Natural killer cell (primary cell): ENCODE measurements around the gene DLG1. TPM values are rescaled to one million over a fixed set of nuclear protein-coding genes. Genes with fewer than 3 reads are reported as not detected.

ENCODE experiments used
- ATAC-seq, 3 donors: fragments of 150-1000 bp in 2 of 3; fragments of 200-7000 bp in 1 of 3; cut with Tn5 transposase; 1 replicate in 1 of 3; 2 replicates in 2 of 3; pipeline ENCODE4 v1.10.0; 2021; ENCODE audit warnings: mild to moderate bottlenecking in 2 of 3, moderate library complexity in 2 of 3
- DNase-seq, 2 donors: peaks; one replicate each; pipeline versions ENCODE4 v3.0.0 to v3.0.0-alpha.2; 2013 to 2021; ENCODE audit warnings: mixed read lengths in 1 of 2
- H3K27ac ChIP-seq: one replicate; pipeline ENCODE4 v1.5.1; 2013; ENCODE audit warnings: mild to moderate bottlenecking, low read length
- H3K27me3 ChIP-seq: one replicate; pipeline ENCODE4 v1.6.1; 2013; ENCODE audit warnings: low read length; ENCODE audit not compliant: control insufficient read depth, insufficient read depth
- H3K36me3 ChIP-seq: one replicate; pipeline ENCODE4 v1.6.1; 2013; ENCODE audit warnings: low read length; ENCODE audit not compliant: control insufficient read depth, insufficient read depth
- H3K4me1 ChIP-seq: one replicate; pipeline ENCODE4 v1.6.1; 2013; ENCODE audit warnings: low read length; ENCODE audit not compliant: control insufficient read depth, insufficient read depth
- H3K4me3 ChIP-seq: one replicate; pipeline ENCODE4 v1.5.1; 2013; ENCODE audit warnings: low read length
- H3K9me3 ChIP-seq: one replicate; pipeline ENCODE4 v1.6.1; 2013; ENCODE audit warnings: low read length; ENCODE audit not compliant: control insufficient read depth, insufficient read depth
- H3K27ac Mint-ChIP-seq, 2 donors: one replicate each; pipeline ENCODE4 v1.8.0; 2022; ENCODE audit warnings: mild to moderate bottlenecking in 2 of 2, mixed read lengths in 2 of 2, moderate library complexity in 1 of 2
- H3K27me3 Mint-ChIP-seq, 2 donors: one replicate each; pipeline ENCODE4 v1.8.0; 2022; ENCODE audit warnings: low read depth in 2 of 2, mixed read lengths in 2 of 2
- H3K36me3 Mint-ChIP-seq: one replicate; pipeline ENCODE4 v1.8.0; 2022; ENCODE audit warnings: mixed read lengths
- H3K4me1 Mint-ChIP-seq, 2 donors: one replicate each; pipeline ENCODE4 v1.8.0; 2022; ENCODE audit warnings: mixed read lengths in 2 of 2
- H3K4me3 Mint-ChIP-seq: one replicate; pipeline ENCODE4 v1.8.0; 2022; ENCODE audit warnings: mild to moderate bottlenecking, moderate library complexity, mixed read lengths
- H3K9me3 Mint-ChIP-seq, 2 donors: one replicate each; pipeline ENCODE4 v1.8.0; 2022; ENCODE audit warnings: mixed read lengths in 2 of 2
- WGBS: methylation state at CpG from one replicate; pipeline ENCODE4 v1.1.7; 2013; ENCODE audit warnings: missing lambda C conversion rate; ENCODE audit not compliant: insufficient coverage; 5-methylcytosine and 5-hydroxymethylcytosine counted together
- intact Hi-C: fragments of 100-400 bp; cut with micrococcal nuclease; formaldehyde crosslinking; loops from one replicate; pipeline ENCODE4 v1.14.2; 2022
- total RNA-seq, 4 donors: library from RNA; stranded (reverse); fragments of 120-200 nt in 1 of 4; gene quantifications; one replicate each; pipeline versions ENCODE4 v1.2.3 to v1.2.4, GENCODE V29; 2013 to 2022
- TF ChIP-seq, protein P1 (sequence below): fragments of 200-600 bp; IDR thresholded peaks from one replicate; pipeline ENCODE4 v1.8.0; 2022; ENCODE audit warnings: antibody characterized with exemption

The DLG1 gene
- total RNA-seq, 3 donors from 2014 or later (not counting 1 experiment from before 2014, with no cell fraction given), result 82.0 to 91.8 (median 89.0) TPM

- H3K4me1 ChIP-seq, result no peaks in the 10 kb centered on the region
- H3K9me3 Mint-ChIP-seq, result no peaks in the 10 kb centered on the region
These were observed 109.4 kb downstream of the DLG1 start for GRCh38 chr3:197188963-197189362.

DNA sequence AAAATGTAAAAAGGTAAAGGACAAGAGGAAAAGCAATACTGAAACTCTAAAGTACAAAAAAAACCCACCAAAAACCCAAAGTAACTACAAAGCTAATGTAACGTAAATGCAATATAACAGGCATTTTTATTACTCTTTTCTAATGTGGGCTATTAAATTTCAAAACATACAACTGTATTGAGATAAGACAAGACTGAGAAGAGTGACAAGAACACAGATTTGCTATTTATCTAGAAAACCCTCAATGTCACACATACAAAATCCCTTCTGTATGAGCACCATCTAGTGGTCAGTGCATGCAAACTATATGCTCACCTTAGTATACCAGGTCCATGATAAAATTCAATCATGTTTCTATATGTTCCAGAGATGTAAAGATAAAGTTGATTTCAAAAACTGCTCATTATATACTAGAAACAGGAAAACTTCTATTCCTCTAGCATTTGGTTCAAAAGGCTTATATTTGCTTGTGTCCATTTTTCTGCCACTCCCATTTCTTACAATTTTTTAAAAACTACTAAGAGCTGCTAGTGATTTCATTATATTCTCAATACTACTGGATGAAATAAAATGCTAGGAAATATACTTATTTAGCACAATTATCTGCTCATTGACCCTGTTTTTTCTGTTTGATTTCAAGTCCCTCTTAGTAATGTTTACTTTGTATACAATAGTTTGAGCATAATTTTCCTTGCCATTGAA lies 111.4 kb downstream of the DLG1 start:
- Mint-ChIP-seq H3K4me1 (peaks cover 0 to 13% of the 10 kb centered on the region in 2 donors), H3K27me3 (no peaks in the 10 kb centered on the region), H3K4me3 (no peak overlapping the region), H3K27ac (no peak overlapping the region), H3K9me3 (no peaks in the 10 kb centered on the region), H3K36me3 (no peaks in the 10 kb centered on the region)
- ATAC-seq (peak; percentile 79 to 87 (median 83)), DNase-seq (peak in 1 of 2 donors; percentile 76)
- Histone ChIP-seq H3K4me1 (no peaks in the 10 kb centered on the region), H3K4me3 (no peak overlapping the region), H3K36me3 (no peaks in the 10 kb centered on the region), H3K9me3 (no peaks in the 10 kb centered on the region), H3K27me3 (no peaks in the 10 kb centered on the region), H3K27ac (no peak overlapping the region)
- no CpG with 5 or more reads among the region's 1 CpG for WGBS
- intact Hi-C loops, result loop anchor here (1.0 to 5.0 kb wide), 2 partner anchors 185 to 350 kb away; no protein-coding TSS in a partner anchor
- TF ChIP-seq, protein P1, sequence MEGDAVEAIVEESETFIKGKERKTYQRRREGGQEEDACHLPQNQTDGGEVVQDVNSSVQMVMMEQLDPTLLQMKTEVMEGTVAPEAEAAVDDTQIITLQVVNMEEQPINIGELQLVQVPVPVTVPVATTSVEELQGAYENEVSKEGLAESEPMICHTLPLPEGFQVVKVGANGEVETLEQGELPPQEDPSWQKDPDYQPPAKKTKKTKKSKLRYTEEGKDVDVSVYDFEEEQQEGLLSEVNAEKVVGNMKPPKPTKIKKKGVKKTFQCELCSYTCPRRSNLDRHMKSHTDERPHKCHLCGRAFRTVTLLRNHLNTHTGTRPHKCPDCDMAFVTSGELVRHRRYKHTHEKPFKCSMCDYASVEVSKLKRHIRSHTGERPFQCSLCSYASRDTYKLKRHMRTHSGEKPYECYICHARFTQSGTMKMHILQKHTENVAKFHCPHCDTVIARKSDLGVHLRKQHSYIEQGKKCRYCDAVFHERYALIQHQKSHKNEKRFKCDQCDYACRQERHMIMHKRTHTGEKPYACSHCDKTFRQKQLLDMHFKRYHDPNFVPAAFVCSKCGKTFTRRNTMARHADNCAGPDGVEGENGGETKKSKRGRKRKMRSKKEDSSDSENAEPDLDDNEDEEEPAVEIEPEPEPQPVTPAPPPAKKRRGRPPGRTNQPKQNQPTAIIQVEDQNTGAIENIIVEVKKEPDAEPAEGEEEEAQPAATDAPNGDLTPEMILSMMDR, result peak; percentile 74

More at GRCh38 chr3:197188963-197189362, 109.4 kb downstream of the DLG1 start:
- H3K4me1 Mint-ChIP-seq, result peaks cover 0 to 18% of the 10 kb centered on the region in 2 donors
- no peak for DNase-seq
- Histone ChIP-seq H3K9me3 (no peaks in the 10 kb centered on the region), H3K27ac (no peak overlapping the region), H3K36me3 (no peaks in the 10 kb centered on the region), H3K27me3 (no peaks in the 10 kb centered on the region), H3K4me3 (no peak overlapping the region)
- ATAC-seq, result no peak
- no peak overlapping the region for H3K27ac Mint-ChIP-seq
- H3K27me3 Mint-ChIP-seq, result no peaks in the 10 kb centered on the region
- no peaks in the 10 kb centered on the region for H3K36me3 Mint-ChIP-seq
- WGBS, result 80% methylated on average over 1 of the region's 3 CpGs
- TF ChIP-seq, protein P1, result no peak
- intact Hi-C loops, result loop anchor here (5.0 kb wide), 1 partner anchor 352 kb away; no protein-coding TSS in a partner anchor
- no peak overlapping the region for H3K4me3 Mint-ChIP-seq

GRCh38 chr3:197183582-197183981 lies 114.8 kb downstream of the DLG1 start:
- DNase-seq (no peak), ATAC-seq (no peak)
- H3K27ac Mint-ChIP-seq, result no peak overlapping the region
- intact Hi-C loops, result no loop called here
- H3K36me3 Mint-ChIP-seq, result no peaks in the 10 kb centered on the region
- no peak overlapping the region for H3K4me3 ChIP-seq
- no peaks in the 10 kb centered on the region for H3K36me3 ChIP-seq
- no peaks in the 10 kb centered on the region for H3K27me3 ChIP-seq
- no peak overlapping the region for H3K4me3 Mint-ChIP-seq
- H3K4me1 Mint-ChIP-seq, result peaks cover 0 to 9% of the 10 kb centered on the region in 2 donors
- WGBS, result 97% methylated on average over 9 of the region's 9 CpGs
- no peaks in the 10 kb centered on the region for H3K9me3 ChIP-seq
- TF ChIP-seq, protein P1, result no peak
- no peaks in the 10 kb centered on the region for H3K9me3 Mint-ChIP-seq
- no peaks in the 10 kb centered on the region for H3K4me1 ChIP-seq
- no peak overlapping the region for H3K27ac ChIP-seq
- H3K27me3 Mint-ChIP-seq, result no peaks in the 10 kb centered on the region
